ENCODE results near the gene SCFD2. TPM values are rescaled to one million over a fixed set of nuclear protein-coding genes. Genes with fewer than 3 reads are reported as not detected.

SCFD2 gene
- polyA plus RNA-seq, 3 donors, result 5.4 to 9.4 (median 6.7) TPM

GRCh38 chr4:53314252-53314651 is 51.6 kb downstream of the SCFD2 start:
- WGBS (ENCODE audit: insufficient coverage), result 100% methylated on average over 1 of the region's 4 CpGs
- intact Hi-C loops (cut with micrococcal nuclease), result no loop called here
- H3K27ac Mint-ChIP-seq, result no peak overlapping the region

GRCh38 chr4:53313510-53313909 is 52.4 kb downstream of the SCFD2 start:
- peaks cover 10 to 15% of the 10 kb centered on the region in 2 donors for H3K36me3 Mint-ChIP-seq

More at GRCh38 chr4:53314252-53314651, 51.6 kb downstream of the SCFD2 start:
- Mint-ChIP-seq H3K9me3 (no peaks in the 10 kb centered on the region), H3K27me3 (ENCODE audit: low read depth in 3 of 3) (peaks cover 0 to 2% (median 0%) of the 10 kb centered on the region in 3 donors), H3K4me1 (no peaks in the 10 kb centered on the region), H3K36me3 (peaks cover 10 to 15% of the 10 kb centered on the region in 2 donors), H3K4me3 (no peak overlapping the region)
- Histone ChIP-seq H2AFZ (ENCODE audit: insufficient read depth, low read depth, low read length, poor library complexity, severe bottlenecking) (no peak overlapping the region), H3K9ac (ENCODE audit: insufficient read depth, low read length, poor library complexity, severe bottlenecking) (no peak overlapping the region), H3K9me3 (replicated peaks in 1 of 2; ENCODE audit: control insufficient read depth in 1 of 2, insufficient read depth in 1 of 2, low read length in 2 of 2) (no peaks in the 10 kb centered on the region), H3K4me2 (replicated peaks; ENCODE audit: extremely low read depth, low read length, poor library complexity, severe bottlenecking) (no peak overlapping the region), H3K36me3 (replicated peaks in 1 of 2; ENCODE audit: control insufficient read depth in 1 of 2, insufficient read depth in 2 of 2, low read length in 2 of 2) (no peaks in the 10 kb centered on the region), H3K4me3 (replicated peaks in 1 of 3; ENCODE audit: low read depth in 2 of 3, low read length in 3 of 3) (no peak overlapping the region), H4K20me1 (ENCODE audit: insufficient read depth, low read length) (no peaks in the 10 kb centered on the region), H3K79me2 (ENCODE audit: insufficient read depth, low read length) (no peaks in the 10 kb centered on the region), H3K4me1 (ENCODE audit: control insufficient read depth in 1 of 2, insufficient read depth in 2 of 2, low read length in 2 of 2) (no peaks in the 10 kb centered on the region), H3K27me3 (ENCODE audit: control insufficient read depth in 2 of 2, insufficient read depth in 2 of 2, low read length in 2 of 2) (no peaks in the 10 kb centered on the region), H3K27ac (ENCODE audit: low read depth in 1 of 2, low read length in 2 of 2) (no peak overlapping the region)
- TF ChIP-seq CTCF (IDR thresholded peaks at IDR 0.05), result no peak
- DNase-seq, result no peak

More at GRCh38 chr4:53313510-53313909, 52.4 kb downstream of the SCFD2 start:
- H3K9ac ChIP-seq (ENCODE audit: insufficient read depth, low read length, poor library complexity, severe bottlenecking), result no peak overlapping the region
- DNase-seq, result no peak
- TF ChIP-seq CTCF (IDR thresholded peaks at IDR 0.05), result no peak
- H4K20me1 ChIP-seq (ENCODE audit: insufficient read depth, low read length), result no peaks in the 10 kb centered on the region
- no peaks in the 10 kb centered on the region for H3K27me3 ChIP-seq (ENCODE audit: control insufficient read depth in 2 of 2, insufficient read depth in 2 of 2, low read length in 2 of 2)
- H3K4me1 ChIP-seq (ENCODE audit: control insufficient read depth in 1 of 2, insufficient read depth in 2 of 2, low read length in 2 of 2), result no peaks in the 10 kb centered on the region
- no peak overlapping the region for H3K27ac ChIP-seq (ENCODE audit: low read depth in 1 of 2, low read length in 2 of 2)
- WGBS (ENCODE audit: insufficient coverage), result 100% methylated on average over 1 of the region's 3 CpGs
- H2AFZ ChIP-seq (ENCODE audit: insufficient read depth, low read depth, low read length, poor library complexity, severe bottlenecking), result no peak overlapping the region
- no peaks in the 10 kb centered on the region for H3K4me1 Mint-ChIP-seq
- no peak overlapping the region for H3K4me3 ChIP-seq (replicated peaks in 1 of 3; ENCODE audit: low read depth in 2 of 3, low read length in 3 of 3)
- no peak overlapping the region for H3K4me2 ChIP-seq (replicated peaks; ENCODE audit: extremely low read depth, low read length, poor library complexity, severe bottlenecking)
- no peak overlapping the region for H3K27ac Mint-ChIP-seq
- no peaks in the 10 kb centered on the region for H3K9me3 ChIP-seq (replicated peaks in 1 of 2; ENCODE audit: control insufficient read depth in 1 of 2, insufficient read depth in 1 of 2, low read length in 2 of 2)
- H3K79me2 ChIP-seq (ENCODE audit: insufficient read depth, low read length), result no peaks in the 10 kb centered on the region
- no peaks in the 10 kb centered on the region for H3K9me3 Mint-ChIP-seq
- H3K36me3 ChIP-seq (replicated peaks in 1 of 2; ENCODE audit: control insufficient read depth in 1 of 2, insufficient read depth in 2 of 2, low read length in 2 of 2), result no peaks in the 10 kb centered on the region
- no peak overlapping the region for H3K4me3 Mint-ChIP-seq
- H3K27me3 Mint-ChIP-seq (ENCODE audit: low read depth in 3 of 3), result peaks cover 0 to 2% (median 0%) of the 10 kb centered on the region in 3 donors
- intact Hi-C loops (cut with micrococcal nuclease), result no loop called here
